ENCODE data around the gene SLC29A4.
"Not testable (repeated sequence)": the region's sequence is repeated elsewhere in the genome, so short reads cannot be mapped to it uniquely, and the experiment has no call there.

The SLC29A4 gene

DNA sequence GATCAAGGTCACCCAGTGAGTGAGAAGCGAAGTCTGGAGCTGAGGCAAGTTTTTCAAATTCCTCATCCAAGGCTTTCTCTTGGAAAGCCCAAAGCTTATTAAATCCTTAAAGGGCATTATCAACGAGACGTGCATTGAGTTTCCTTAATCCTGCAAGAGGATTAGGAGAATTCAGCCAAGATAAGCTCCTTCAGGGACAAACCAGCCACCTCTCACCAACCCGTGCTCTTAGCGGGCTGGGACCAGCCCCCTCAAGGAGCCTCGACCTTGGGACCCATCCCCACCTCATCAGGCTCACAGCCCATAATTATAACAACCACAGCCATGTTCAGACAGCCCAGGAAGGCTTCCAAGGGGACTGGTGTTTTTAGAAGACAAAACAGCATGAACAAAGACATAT is 12.0 kb upstream of the SLC29A4 start:
- TF ChIP-seq, protein P1, sequence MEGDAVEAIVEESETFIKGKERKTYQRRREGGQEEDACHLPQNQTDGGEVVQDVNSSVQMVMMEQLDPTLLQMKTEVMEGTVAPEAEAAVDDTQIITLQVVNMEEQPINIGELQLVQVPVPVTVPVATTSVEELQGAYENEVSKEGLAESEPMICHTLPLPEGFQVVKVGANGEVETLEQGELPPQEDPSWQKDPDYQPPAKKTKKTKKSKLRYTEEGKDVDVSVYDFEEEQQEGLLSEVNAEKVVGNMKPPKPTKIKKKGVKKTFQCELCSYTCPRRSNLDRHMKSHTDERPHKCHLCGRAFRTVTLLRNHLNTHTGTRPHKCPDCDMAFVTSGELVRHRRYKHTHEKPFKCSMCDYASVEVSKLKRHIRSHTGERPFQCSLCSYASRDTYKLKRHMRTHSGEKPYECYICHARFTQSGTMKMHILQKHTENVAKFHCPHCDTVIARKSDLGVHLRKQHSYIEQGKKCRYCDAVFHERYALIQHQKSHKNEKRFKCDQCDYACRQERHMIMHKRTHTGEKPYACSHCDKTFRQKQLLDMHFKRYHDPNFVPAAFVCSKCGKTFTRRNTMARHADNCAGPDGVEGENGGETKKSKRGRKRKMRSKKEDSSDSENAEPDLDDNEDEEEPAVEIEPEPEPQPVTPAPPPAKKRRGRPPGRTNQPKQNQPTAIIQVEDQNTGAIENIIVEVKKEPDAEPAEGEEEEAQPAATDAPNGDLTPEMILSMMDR (IDR thresholded peaks at IDR 0.05; ENCODE audit: borderline replicate concordance, control extremely low read depth, extremely low read depth, insufficient read depth, missing control alignments), result no peak
- no peak for DNase-seq (ENCODE audit: low spot score)
- in situ Hi-C loops (cut with MboI; ENCODE audit: low sequenced_read_pairs, unreplicated experiment), result no loop called here

DNA sequence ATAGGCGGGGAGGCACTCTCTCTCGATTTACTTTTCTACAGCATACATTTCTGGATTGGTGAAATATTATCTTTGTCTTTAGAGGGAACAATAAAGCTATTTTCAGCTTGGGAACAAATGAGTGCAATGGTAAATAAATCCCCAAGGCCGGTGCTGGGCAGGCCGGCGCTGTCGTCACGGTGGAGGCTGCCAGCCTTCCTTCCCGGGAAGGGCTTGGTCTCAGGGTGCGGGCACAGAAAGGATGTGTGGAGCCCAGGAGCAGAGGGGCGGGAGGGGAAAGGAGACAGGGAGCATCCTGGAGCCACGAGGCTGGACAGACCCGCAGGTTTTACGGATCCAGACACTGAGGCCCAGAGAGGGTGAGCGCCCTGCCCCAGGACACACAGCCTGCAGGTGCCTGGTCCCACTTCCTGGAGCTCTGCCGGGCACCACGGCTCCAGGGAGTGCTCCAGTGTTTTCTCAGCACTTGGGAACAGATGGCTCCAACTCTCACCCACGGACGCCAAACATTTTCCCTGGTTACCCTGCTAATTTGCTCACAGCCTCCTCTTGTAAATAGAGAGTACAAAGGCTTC is 8.8 kb upstream of the SLC29A4 start:
- DNase-seq (ENCODE audit: low spot score); in situ Hi-C loops (cut with MboI; ENCODE audit: low sequenced_read_pairs, unreplicated experiment): not testable (repeated sequence)

DNA sequence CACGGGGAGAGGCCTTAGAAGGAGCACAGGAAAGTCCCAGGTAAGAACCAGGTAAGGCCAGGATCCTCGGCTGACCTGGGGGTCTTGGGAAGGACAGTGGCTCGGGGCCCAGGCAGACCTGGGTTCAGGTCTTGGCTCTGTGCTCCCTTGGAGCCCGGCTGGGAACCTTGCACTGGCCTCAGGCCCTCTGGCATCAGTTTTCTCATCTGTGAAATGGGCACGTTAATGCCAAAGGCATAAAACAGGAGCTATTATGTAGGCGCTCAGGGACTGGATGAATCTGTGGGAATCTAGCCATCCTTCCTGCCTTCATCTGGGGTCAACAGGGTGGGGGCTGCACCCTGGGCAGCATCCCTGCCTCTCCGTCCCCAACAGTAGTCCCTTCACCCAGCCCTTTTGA is 8.3 kb upstream of the SLC29A4 start:
- in situ Hi-C loops (cut with MboI; ENCODE audit: low sequenced_read_pairs, unreplicated experiment), result no loop called here
- TF ChIP-seq, protein P1 (IDR thresholded peaks at IDR 0.05; ENCODE audit: borderline replicate concordance, control extremely low read depth, extremely low read depth, insufficient read depth, missing control alignments), result no peak
- no peak for DNase-seq (ENCODE audit: low spot score)

DNA sequence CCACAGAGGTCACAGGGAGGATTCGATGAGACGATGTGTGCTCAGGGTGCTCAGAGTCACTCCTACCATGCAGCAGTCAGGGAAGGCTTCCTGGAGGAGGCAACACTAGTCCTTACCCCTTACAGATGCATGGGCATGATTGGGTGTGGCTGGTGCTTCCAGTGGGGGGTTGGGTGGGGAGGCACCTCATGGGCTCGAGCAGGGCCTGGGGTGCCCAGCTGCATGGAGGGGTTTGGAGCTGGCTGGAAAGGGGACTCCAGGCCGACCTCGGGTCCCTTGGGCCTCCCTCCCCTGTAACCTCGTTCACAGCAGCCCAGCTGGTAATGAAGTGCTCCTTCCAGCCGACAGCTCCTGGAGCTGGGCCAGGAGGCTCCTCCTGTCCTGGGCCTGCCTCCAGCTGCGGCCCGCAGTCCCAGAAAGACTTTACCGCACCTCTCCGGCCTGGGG is 7.7 kb upstream of the SLC29A4 start:
- DNase-seq (ENCODE audit: low spot score); in situ Hi-C loops (cut with MboI; ENCODE audit: low sequenced_read_pairs, unreplicated experiment): not testable (repeated sequence)

DNA sequence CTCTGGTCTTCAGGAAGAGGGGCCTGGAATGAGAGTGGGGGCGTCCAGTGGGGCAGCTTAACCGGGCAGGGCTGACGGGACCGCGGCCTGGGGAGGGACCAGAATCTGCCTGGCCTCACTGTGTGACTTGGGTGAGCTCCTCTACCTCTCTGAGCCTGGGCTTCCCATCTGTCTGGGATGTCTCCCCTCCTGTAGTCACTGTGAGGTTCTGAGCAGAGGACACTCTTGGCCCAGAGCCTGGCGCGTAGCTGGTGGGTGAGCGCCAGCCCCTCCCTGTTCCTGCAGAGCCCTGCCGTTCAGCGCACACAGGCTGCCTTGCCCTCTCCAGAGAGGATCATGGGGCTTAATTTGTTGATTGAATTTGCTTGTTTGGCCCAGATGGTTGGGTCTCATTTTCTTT is 7.2 kb upstream of the SLC29A4 start:
- in situ Hi-C loops (cut with MboI; ENCODE audit: low sequenced_read_pairs, unreplicated experiment); DNase-seq (ENCODE audit: low spot score): not testable (repeated sequence)

DNA sequence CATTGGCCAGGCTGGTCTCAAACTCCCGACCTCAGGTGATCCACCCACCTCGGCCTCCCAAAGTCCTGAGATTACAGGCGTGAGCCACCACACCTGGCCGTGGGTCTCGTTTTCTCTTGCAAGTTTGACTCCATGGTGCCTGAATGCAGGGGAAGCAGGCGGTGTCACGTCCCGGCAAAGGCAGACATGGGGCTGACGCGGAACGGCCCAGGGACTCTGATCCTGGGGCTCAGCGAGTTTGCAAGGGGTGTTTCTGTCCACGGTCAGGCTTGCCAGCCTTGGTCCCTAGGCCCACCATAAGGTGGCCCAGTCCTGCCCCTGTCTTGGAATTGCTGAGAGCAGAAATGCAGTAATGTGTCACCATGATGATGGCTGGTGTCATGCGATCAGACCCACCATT is 6.6 kb upstream of the SLC29A4 start:
- in situ Hi-C loops (cut with MboI; ENCODE audit: low sequenced_read_pairs, unreplicated experiment); DNase-seq (ENCODE audit: low spot score): not testable (repeated sequence)

DNA sequence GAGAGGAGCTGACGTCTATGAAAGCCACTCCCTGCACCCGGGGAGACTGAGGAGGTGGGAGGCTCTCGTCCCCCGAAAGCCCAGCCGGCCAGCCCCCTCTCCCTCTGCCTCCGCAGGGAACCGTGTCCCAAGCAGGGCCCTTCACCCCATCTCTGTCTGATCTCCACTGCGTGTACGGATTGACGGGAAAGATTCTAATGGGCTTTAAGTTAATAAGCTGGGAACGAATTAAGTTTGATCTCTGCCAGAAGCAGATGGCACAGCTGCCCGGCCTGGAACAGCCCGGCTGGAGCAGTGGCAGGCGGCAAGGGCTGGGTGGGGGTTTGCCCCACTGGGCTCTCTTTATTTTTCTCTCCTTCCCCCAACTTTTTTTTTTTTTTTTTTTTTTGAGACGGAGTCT is 6.1 kb upstream of the SLC29A4 start:
- TF ChIP-seq, protein P1 (IDR thresholded peaks at IDR 0.05; ENCODE audit: borderline replicate concordance, control extremely low read depth, extremely low read depth, insufficient read depth, missing control alignments), result no peak
- in situ Hi-C loops (cut with MboI; ENCODE audit: low sequenced_read_pairs, unreplicated experiment), result no loop called here
- DNase-seq (ENCODE audit: low spot score), result no peak

DNA sequence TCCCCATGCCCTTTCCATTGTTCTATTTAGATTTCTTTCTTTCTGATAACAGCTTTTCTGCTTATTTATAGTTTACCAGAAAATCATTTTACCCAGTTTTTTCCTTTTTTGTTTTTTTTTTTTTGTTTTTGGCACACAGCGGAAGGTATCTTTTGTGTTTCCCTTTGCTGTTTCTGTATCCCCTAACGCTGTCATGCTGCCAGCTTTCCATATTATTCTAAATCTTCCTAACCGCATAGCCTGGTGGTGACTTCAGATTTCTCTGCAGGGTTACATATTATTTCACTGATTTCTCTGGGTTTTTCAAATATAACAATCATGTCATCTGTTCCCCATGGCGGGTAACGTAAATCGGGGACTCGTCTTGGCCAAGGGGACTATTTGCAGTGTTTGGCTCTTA is 4.0 kb upstream of the SLC29A4 start:
- TF ChIP-seq, protein P1 (IDR thresholded peaks at IDR 0.05; ENCODE audit: borderline replicate concordance, control extremely low read depth, extremely low read depth, insufficient read depth, missing control alignments), result no peak
- in situ Hi-C loops (cut with MboI; ENCODE audit: low sequenced_read_pairs, unreplicated experiment), result no loop called here
- DNase-seq (ENCODE audit: low spot score), result no peak

DNA sequence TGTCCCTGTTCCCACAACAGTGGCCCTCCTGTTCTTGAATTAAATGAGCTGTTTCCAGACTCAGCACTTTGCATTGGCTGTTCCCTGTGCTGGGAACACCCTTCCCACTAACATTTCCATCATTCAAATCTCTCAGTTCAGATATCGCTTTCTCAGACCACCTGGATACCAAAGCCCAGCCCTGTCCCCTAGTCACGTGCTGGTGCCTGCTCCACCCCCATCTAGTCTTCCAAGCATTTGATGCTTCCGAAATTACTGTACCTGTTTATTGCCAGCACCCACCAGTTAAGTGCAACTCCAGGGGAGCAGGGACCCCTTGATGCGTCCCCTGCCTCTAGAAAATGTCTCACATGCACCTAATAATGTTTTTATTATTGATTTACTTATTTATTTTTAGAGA is 3.0 kb upstream of the SLC29A4 start:
- in situ Hi-C loops (cut with MboI; ENCODE audit: low sequenced_read_pairs, unreplicated experiment), result no loop called here
- DNase-seq (ENCODE audit: low spot score), result no peak
- TF ChIP-seq, protein P1 (IDR thresholded peaks at IDR 0.05; ENCODE audit: borderline replicate concordance, control extremely low read depth, extremely low read depth, insufficient read depth, missing control alignments), result no peak

DNA sequence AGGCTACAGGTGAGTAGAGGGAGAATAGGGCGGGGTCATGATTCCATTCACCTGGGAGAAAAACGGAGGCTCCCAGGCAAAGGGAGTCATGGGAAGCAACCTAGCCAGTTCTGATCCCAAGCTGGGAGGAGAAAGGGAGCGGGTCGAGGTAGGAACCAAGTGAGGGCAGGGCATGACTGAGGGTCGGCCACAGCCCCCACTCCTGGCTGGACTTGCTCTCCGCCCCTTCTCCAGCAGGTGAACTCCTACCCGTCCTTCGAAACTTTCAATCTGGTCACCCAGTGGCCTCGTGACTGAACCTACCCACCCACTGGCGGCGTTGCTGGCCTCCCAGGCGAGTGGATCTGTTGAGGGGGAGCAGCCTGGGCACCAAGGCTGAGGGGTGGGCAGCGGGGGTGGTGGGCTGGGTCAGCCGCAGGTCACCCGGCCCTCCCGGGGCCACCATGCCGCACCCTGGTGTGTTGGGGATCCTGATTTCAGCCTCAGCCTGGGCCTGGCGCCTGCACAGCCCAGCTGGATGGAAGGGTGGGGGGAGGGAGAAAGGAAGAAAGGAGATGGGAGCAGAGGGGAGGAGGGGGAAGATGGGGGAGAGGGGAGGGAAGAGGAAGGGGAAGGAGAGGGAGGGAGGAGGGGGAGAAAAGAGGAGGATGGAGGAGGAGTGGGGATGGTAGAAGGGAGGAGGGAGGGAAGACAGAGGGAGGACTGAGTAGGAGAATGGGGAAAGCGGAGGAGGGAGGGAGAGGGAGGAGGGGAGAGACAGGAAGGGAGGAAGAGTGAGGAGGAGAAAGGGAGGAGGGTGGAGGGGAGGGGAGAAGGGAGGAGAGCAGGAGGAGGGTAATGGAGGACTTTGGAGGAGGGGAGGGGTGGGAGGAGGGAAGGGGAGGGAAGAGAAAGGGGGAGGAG is 894 bp upstream of the SLC29A4 start:
- in situ Hi-C loops (cut with MboI; ENCODE audit: low sequenced_read_pairs, unreplicated experiment); DNase-seq (ENCODE audit: low spot score): not testable (repeated sequence)
